Spleen (tissue), 11 donors: ENCODE measurements around the gene CFLAR. TPM values are rescaled to one million over a fixed set of nuclear protein-coding genes. Genes with fewer than 3 reads are reported as not detected.

Experiments
- DNase-seq: peaks from one replicate; pipeline ENCODE4 v3.0.0-alpha.2; 2020
- H3K27ac ChIP-seq, 8 donors: fragments of 200-600 bp; sonication (generic) in 7 of 8; 1 replicate in 4 of 8; 2 replicates in 4 of 8; pipeline versions ENCODE4 v1.5.0 to v1.8.0; 2016 to 2021; ENCODE audit warnings: inconsistent platforms in 4 of 8, mild to moderate bottlenecking in 4 of 8, moderate library complexity in 1 of 8
- H3K27me3 ChIP-seq, 7 donors: fragments of 200-600 bp; sonication (generic) in 6 of 7; replicated peaks in 1 of 7; 1 replicate in 4 of 7; 2 replicates in 3 of 7; pipeline versions ENCODE4 v1.5.0 to v1.8.0; 2016 to 2021; ENCODE audit warnings: inconsistent platforms in 3 of 7, mild to moderate bottlenecking in 1 of 7
- H3K36me3 ChIP-seq, 6 donors: fragments of 200-600 bp; sonication (generic) in 5 of 6; 1 replicate in 4 of 6; 2 replicates in 2 of 6; pipeline versions ENCODE4 v1.5.0 to v1.8.0; 2016 to 2021; ENCODE audit warnings: inconsistent platforms in 2 of 6
- H3K4me1 ChIP-seq, 6 donors: fragments of 200-600 bp; sonication (generic) in 5 of 6; 1 replicate in 3 of 6; 2 replicates in 3 of 6; pipeline versions ENCODE4 v1.5.0 to v1.8.0; 2016 to 2021; ENCODE audit warnings: inconsistent platforms in 3 of 6
- H3K4me3 ChIP-seq, 8 donors: fragments of 200-600 bp; sonication (generic) in 7 of 8; 1 replicate in 4 of 8; 2 replicates in 4 of 8; pipeline versions ENCODE4 v1.5.0 to v1.8.0; 2016 to 2021; ENCODE audit warnings: inconsistent platforms in 4 of 8, mild to moderate bottlenecking in 4 of 8, moderate library complexity in 2 of 8
- H3K9me3 ChIP-seq, 8 donors: fragments of 200-600 bp; sonication (generic) in 7 of 8; 1 replicate in 4 of 8; 2 replicates in 4 of 8; pipeline versions ENCODE4 v1.5.0 to v1.8.0; 2016 to 2021; ENCODE audit warnings: inconsistent platforms in 4 of 8
- POLR2A ChIP-seq, 3 donors: fragments of 450-650 bp; IDR thresholded peaks; one replicate each; pipeline ENCODE4 v1.5.1; 2017; ENCODE audit warnings: antibody characterized with exemption in 3 of 3, mild to moderate bottlenecking in 1 of 3
- POLR2AphosphoS5 ChIP-seq, 3 donors: sonication (generic); formaldehyde crosslinking; IDR thresholded peaks; one replicate each; pipeline ENCODE4 v1.5.1; 2017; ENCODE audit warnings: antibody characterized with exemption in 3 of 3
- WGBS, 5 donors: extraction: QIAGEN DNeasy Blood & Tissue Kit in 3 of 5; methylation state at CpG; one replicate each; pipeline versions ENCODE4 v1.1.5 to v1.1.7; 2013 to 2018; 5-methylcytosine and 5-hydroxymethylcytosine counted together
- intact Hi-C: fragments of 100-400 bp; cut with DNase I; formaldehyde crosslinking; loops from one replicate; pipeline ENCODE4 v1.15.0; 2023; ENCODE audit warnings: low total_unique reads
- polyA plus RNA-seq, 3 donors: library from polyadenylated mRNA; stranded (reverse); fragments of 200-250 nt; gene quantifications; one replicate each; pipeline ENCODE4 v1.2.1, GENCODE V29; 2013
- total RNA-seq, 7 donors: library from RNA; depleted of rRNA in 3 of 7; stranded (reverse); fragments of >200 nt in 3 of 7; fragmentation: NEBNext Ultra II Directional in 4 of 7; extraction: Animal tissue kit (Norgen Biotek cat#: 25700) in 4 of 7; gene quantifications; one replicate each; pipeline versions ENCODE4 v1.1.0 to v1.2.1, GENCODE V29; 2016 to 2021
- TF ChIP-seq, protein P1 (sequence below), 11 experiments: fragments of 200-600 bp in 7 of 11; fragments of 450-650 bp in 4 of 11; sonication (generic) in 4 of 11; IDR thresholded peaks in 8 of 11; conservative IDR thresholded peaks in 3 of 11; 1 replicate in 7 of 11; 2 replicates in 4 of 11; pipeline versions ENCODE4 v1.4.0 to v1.8.0; 2016 to 2021; ENCODE audit warnings: antibody characterized with exemption in 11 of 11, inconsistent platforms in 4 of 11, mild to moderate bottlenecking in 1 of 11
- donor health status: healthy with polysubstance abuse.
- donor health status: DM: no; HTN: no; CAD: no; lungs with moderate emphysema.
- donor health status: DM: no; HTN: no; CAD: no.
- donor health status: Bipolar disorder and iron deficiency.
- donor health status: healthy.
- donor health status: DM: no; HTN: no; CAD: no.
- donor health status: DM: yes; HTN: yes; CAD: no.

Gene CFLAR
- total and polyA plus RNA-seq, 10 donors: 64.0 to 511 (median 360) TPM

DNA sequence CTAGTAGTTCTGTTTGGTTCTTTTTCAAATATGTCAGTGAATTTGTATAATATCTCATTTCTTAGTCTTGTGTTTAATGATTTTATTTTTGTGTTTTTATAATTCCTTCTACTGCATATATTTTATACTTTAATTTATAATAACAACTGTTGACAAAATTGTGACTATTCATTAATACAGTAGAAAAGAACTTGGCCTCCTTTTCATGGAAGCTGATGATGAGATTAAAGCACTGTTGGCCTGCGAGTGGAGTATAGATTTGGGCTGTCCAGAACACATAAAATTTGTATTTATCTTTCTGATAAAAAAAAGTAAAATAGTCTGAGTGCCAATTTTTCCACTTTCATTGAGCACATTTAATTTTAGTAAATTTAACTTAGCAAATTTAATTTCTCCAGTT is 12.1 kb downstream of the CFLAR start:
- H3K4me1 ChIP-seq: peaks cover 82 to 100% (median 100%) of the 10 kb centered on the region in 6 donors

DNA sequence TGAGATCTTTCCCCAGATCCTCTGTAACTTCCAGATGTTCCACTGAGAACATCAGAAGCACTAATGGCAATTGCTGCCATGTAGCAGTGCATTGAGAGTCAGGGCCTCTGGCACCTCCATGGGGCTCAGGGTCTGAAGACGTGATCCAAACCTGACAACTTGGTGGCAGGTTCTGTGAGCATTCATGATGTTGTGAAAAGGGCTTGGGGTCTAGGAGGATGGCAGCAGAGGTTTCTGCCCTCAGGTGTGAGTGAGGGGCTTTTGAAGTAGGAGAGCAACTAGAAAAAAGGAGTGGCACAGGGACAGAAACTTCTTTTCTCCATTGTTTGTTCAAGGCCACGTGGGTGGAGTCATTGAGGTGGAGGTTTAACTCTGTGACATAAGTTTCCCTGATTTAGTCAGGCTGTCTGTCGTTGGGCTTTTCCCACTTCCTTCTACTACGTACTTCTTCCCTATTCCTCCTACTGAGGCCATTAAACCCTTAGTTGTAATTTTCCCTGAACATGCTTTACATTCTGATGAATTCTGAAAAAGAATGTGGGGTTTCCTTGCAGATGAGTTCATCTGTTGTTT is 13.1 kb downstream of the CFLAR start:
- WGBS, 5 donors: 12 to 21% (median 15%) methylated on average over 4 of the region's 4 CpGs
- H3K4me1 ChIP-seq: peaks cover 74 to 100% (median 97%) of the 10 kb centered on the region in 6 donors
- H3K9me3 ChIP-seq: no peaks in the 10 kb centered on the region
- DNase-seq: no peak
- H3K36me3 ChIP-seq: peaks cover 0 to 45% (median 22%) of the 10 kb centered on the region in 6 donors
- TF ChIP-seq POLR2AphosphoS5 (IDR thresholded peaks at IDR 0.05): peak in 2 of 3 donors; percentile 10 to 50
- TF ChIP-seq, protein P1, sequence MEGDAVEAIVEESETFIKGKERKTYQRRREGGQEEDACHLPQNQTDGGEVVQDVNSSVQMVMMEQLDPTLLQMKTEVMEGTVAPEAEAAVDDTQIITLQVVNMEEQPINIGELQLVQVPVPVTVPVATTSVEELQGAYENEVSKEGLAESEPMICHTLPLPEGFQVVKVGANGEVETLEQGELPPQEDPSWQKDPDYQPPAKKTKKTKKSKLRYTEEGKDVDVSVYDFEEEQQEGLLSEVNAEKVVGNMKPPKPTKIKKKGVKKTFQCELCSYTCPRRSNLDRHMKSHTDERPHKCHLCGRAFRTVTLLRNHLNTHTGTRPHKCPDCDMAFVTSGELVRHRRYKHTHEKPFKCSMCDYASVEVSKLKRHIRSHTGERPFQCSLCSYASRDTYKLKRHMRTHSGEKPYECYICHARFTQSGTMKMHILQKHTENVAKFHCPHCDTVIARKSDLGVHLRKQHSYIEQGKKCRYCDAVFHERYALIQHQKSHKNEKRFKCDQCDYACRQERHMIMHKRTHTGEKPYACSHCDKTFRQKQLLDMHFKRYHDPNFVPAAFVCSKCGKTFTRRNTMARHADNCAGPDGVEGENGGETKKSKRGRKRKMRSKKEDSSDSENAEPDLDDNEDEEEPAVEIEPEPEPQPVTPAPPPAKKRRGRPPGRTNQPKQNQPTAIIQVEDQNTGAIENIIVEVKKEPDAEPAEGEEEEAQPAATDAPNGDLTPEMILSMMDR (IDR thresholded peaks at IDR 0.05 in 8 of 11, conservative IDR thresholded peaks at IDR 0.05 in 3 of 11): no peak
- no peak for TF ChIP-seq POLR2A (IDR thresholded peaks at IDR 0.05)
- peak overlapping the region in 4 of 8 donors; percentile 0 to 52 (median 3) for H3K4me3 ChIP-seq
- H3K27me3 ChIP-seq: no peaks in the 10 kb centered on the region
- intact Hi-C loops: no loop called here
- peak overlapping the region; percentile 61 to 100 (median 100) for H3K27ac ChIP-seq

More for the DNA sequence above, 12.1 kb downstream of the CFLAR start:
- TF ChIP-seq POLR2AphosphoS5 (IDR thresholded peaks at IDR 0.05) (no peak), POLR2A (IDR thresholded peaks at IDR 0.05) (no peak)
- TF ChIP-seq, protein P1 (IDR thresholded peaks at IDR 0.05 in 8 of 11, conservative IDR thresholded peaks at IDR 0.05 in 3 of 11): no peak
- Histone ChIP-seq H3K27ac (peak overlapping the region; percentile 89 to 100 (median 100)), H3K9me3 (no peaks in the 10 kb centered on the region), H3K36me3 (peaks cover 0 to 45% (median 12%) of the 10 kb centered on the region in 6 donors), H3K27me3 (no peaks in the 10 kb centered on the region), H3K4me3 (peak overlapping the region in 1 of 8 donors; percentile 81)
- intact Hi-C loops: no loop called here
- WGBS, 5 donors: 66 to 88% (median 78%) methylated on average over 1 of the region's 1 CpG
- no peak for DNase-seq

DNA sequence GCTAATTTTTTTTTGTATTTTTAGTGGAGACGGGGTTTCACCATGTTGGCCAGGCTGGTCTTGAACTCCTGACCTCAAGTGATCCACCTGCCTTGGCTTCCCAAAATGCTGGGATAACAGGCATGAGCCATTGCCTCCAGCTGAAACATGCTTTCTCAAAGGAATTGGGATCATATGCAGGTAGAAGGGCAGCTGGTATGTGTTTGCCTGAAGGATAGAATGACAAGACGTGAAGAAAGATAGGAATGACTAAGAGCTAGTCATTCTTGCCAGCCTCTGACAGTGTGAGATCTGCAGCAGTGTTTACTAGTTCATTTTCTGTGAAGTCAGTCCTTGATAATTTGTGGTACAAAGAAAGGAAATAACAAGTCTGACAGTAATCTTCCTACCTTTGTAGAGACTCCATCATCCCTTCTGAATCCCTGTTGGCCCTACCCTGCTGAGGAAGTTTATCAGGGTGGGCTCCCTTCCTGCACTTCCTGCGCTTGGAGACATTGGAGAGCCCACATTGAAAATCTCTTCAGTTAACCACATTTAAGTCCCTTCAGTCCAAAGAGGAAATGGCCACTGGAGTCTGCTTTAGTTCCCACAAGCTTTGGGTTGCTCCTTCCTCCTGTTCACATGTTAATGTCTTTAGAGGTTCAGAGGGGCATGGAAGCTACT is 14.7 kb downstream of the CFLAR start:
- Histone ChIP-seq H3K4me3 (peak overlapping the region in 6 of 8 donors; percentile 0 to 52 (median 15)), H3K27me3 (no peaks in the 10 kb centered on the region), H3K4me1 (peaks cover 73 to 100% (median 95%) of the 10 kb centered on the region in 6 donors), H3K36me3 (peaks cover 0 to 61% (median 32%) of the 10 kb centered on the region in 6 donors), H3K9me3 (no peaks in the 10 kb centered on the region), H3K27ac (peak overlapping the region; percentile 61 to 100 (median 100))
- WGBS, 5 donors: 24 to 57% (median 34%) methylated on average over 3 of the region's 3 CpGs
- no peak for DNase-seq
- no peak for TF ChIP-seq POLR2A (IDR thresholded peaks at IDR 0.05)
- peak in 1 of 3 donors; percentile 68 for TF ChIP-seq POLR2AphosphoS5 (IDR thresholded peaks at IDR 0.05)
- intact Hi-C loops: no loop called here

DNA sequence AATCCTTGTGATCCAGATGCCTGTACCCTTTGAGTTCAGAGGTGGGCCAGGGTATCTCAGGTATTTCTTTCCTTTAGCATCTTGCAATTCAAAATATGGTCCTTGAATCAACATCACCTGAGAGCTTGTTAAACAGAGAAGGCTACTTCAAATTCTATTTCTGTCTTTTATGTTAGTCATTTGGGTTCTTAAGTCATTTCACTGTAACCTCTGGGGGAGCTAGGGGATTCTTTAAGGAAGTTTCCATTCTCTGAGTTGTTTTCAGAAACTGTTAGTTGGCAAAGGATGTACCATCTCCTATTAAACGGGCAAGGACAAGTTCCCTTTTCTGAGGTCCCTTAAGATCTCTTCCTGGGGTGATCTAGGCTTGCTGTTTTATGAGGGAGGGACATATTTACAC is 16.6 kb downstream of the CFLAR start:
- intact Hi-C loops: no loop called here
- peak overlapping the region; percentile 14 to 100 (median 100) for H3K27ac ChIP-seq
- H3K4me1 ChIP-seq: peaks cover 58 to 100% (median 89%) of the 10 kb centered on the region in 6 donors
- TF ChIP-seq, protein P1 (IDR thresholded peaks at IDR 0.05 in 8 of 11, conservative IDR thresholded peaks at IDR 0.05 in 3 of 11): no peak
- WGBS, 5 donors: 7 to 22% (median 18%) methylated on average over 1 of the region's 1 CpG
- H3K4me3 ChIP-seq: peak overlapping the region in 2 of 8 donors; percentile 21 to 52
- H3K36me3 ChIP-seq: peaks cover 5 to 80% (median 51%) of the 10 kb centered on the region in 6 donors
- no peak for DNase-seq
- H3K9me3 ChIP-seq: no peaks in the 10 kb centered on the region
- no peaks in the 10 kb centered on the region for H3K27me3 ChIP-seq
